Ecto neural progenitor cell (in vitro differentiated cells): ENCODE results near the gene SFMBT1.

Experiments
- DNase-seq: peaks from one replicate; pipeline ENCODE4 v3.0.0-alpha.2; 2018; ENCODE audit warnings: low spot score

SFMBT1 gene

GRCh38 chr3:52986938-52987337 lies 58.9 kb downstream of the SFMBT1 start:
- no peak for DNase-seq

DNA sequence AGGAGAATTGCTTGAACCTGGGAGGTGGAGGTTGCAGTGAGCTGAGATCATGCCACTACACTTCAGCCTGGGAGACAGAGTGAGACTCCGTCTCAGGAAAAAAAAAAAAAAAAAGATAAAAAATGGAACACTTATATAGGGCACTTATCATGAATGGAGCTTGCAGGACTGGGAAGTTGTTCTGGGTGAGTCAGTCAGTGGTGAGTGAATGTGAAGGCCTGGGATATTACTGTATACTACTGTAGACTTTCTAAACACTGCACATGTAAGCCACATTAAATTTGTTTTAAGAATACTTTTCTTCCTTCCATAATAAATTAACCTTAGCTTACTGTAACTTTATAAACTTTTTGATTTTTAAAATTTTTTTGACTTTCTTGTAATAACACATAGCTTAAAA lies 59.8 kb downstream of the SFMBT1 start:
- DNase-seq = no peak

DNA sequence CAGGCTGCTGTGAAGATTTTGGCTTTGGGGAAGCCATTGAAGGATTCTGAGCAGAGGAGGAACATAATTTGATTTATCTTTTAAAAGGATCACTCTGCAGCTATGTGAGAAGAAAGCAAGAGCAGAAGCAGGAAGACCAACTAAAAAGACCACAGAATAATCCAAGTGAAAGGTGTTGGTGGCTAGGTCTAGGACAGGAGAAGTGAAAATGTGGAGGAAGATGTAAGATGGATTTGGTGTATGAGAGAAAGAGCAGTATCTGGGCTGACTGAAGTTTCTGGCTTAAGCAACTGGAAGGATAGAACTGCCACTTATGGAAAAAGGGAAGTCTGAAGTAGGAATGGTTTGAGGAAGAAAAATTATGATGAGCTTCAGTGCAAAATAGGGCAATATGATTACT lies 62.0 kb downstream of the SFMBT1 start:
- DNase-seq = no peak

GRCh38 chr3:52983336-52983807 lies 62.5 kb downstream of the SFMBT1 start:
- no peak for DNase-seq

DNA sequence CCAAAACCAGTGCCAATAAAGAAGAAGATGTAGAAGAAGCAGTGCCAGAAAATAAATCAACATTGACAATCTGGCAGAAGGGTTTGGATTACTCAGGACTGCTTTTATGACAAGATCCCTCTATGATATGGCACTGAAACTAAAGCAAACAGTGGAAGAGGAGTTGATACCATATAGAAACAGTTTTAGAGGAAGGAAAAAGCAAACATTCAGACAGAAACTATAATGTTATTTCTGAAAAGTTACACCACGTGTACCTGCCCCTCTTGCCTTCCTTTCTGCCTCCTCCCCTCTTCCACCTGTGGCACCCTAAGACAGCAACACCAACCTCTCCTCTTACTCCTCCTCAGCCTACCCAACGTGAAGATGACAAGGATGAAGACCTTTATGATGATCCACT lies 63.0 kb downstream of the SFMBT1 start:
- no peak for DNase-seq

- no peak for DNase-seq
Observed at GRCh38 chr3:52979190-52979983, 66.5 kb downstream of the SFMBT1 start.

DNA sequence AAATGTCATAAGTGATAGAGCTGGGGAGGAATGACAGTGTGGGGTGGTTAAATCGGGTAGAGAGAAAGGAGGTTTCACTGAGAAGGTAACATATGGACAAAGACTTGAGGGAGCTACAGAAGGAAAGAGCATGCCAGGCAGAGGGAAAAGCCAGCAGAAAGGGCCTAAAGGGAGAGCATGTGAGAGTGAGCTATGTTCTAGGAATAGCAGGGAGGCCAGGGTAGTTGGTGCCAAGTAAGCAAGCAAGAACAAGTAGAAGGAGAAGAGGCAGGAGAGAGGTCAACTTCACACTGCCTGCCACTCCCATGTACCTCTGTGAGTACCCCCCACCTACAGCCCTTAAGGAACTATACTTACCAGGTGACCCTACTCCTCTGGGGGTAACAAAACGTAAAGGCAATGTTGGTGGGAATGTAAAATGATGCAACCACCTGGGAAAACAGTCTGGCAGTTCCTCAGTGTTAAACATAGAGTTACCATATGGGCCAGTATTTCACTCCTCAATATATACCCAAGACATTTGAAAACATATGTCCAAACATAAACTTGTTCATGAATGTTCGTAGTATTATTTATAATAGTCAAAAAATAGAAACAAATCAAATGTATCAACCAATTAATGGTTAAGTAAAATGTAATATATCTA lies 67.6 kb downstream of the SFMBT1 start:
- DNase-seq = no peak

DNA sequence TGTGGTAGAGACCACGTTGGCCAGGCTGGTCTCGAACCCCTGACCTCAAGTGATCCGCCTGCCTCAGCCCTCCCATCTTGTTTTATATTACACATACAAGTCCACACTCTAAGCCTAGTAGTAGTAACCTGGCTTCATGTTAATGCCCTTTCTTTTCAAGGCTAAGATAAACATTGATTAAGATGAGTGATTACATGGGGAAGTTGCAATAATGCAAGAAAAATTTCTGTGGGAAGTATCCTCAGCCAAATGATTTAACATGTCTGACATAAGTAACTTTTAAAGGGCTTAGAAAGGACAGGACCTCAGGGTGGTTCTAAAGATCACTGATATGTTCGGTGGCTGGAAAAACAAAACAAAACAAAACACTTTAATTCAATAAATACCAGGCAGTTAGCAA lies 72.1 kb downstream of the SFMBT1 start:
- no peak for DNase-seq

- no peak for DNase-seq
Observed at GRCh38 chr3:52971895-52972294, 74.0 kb downstream of the SFMBT1 start.

DNA sequence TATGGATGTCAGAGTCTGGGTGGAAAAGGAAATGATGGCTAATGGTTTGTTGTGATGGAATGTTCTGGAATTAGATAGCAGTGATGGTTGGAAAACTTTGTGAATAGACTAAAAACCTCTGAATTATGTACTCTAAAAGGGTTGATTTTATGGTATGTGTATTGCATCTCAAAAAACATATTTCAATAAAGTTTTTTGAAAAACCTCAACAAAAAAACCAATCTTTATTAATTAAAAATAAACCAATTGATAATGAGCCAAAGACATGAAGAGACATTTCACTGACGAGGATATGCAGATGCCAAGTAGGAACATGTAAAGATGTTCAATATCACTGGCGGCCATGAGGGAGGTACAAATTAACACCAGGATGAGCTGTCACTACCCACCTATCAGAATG lies 78.5 kb downstream of the SFMBT1 start:
- DNase-seq = no peak

- DNase-seq = no peak
Observed at GRCh38 chr3:52962160-52962559, 83.7 kb downstream of the SFMBT1 start.

GRCh38 chr3:52959773-52960172 lies 86.1 kb downstream of the SFMBT1 start:
- DNase-seq = no peak

GRCh38 chr3:52939600-52939999 lies 106.3 kb downstream of the SFMBT1 start:
- no peak for DNase-seq

DNA sequence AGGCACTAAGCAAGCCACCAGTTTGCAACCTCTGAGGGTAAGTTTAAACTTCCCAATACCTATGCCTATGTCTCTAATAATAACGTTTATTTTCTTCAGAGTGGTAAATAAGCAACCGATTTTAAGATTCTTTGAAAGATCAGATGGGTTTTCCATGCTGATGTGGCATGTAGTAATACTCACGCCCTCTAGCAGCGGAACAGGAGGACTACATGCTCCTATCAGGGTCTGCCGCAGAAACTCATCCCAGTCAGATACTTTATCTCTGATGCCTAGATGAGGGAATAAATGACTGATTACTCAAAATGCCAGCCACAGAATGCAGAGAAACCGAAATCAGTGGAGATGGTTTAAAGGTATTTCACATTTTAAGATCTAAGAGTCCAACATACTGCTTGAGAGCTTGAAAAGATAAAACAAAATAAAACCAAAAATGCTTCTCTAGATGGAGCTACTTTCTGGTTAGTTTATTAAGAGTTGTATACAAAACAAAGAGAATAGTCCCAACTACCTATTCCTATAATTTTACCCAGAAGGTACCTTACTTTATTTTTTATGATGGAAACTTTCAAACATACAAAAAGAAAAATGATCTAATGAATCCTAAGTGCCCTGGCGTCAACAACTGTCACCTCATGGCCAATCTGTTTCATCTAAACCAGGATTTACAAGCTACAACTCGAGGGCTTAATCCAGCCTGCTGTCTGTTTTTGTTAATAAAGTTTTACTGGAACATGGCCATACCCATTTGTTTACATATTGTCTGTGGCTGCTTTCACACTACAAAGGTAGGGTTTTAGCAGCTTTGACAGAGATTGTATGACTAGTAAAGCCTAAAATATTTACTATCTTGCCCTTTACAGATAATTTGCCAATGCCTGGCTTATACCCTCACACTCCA lies 111.0 kb downstream of the SFMBT1 start:
- peak; percentile 53 for DNase-seq

DNA sequence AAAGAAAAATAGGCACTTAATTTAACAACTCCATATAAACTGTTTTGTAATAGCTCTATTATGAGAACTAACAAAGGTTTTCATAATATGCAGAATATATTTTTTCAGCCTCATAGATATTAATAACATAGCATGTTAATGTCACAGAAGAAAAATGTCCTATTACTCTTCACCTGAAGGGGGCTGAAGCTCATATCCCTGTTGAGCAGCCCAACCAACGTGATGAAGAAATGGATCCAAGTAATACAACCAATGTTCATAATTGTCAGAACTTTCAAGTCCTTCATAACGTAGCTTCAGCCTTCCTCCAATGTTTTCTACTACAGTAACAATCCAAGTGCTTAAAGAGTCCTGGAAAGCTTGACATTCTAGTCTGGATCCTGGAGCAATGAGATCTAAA lies 114.0 kb downstream of the SFMBT1 start:
- DNase-seq = no peak

GRCh38 chr3:52931328-52931727 lies 114.5 kb downstream of the SFMBT1 start:
- DNase-seq = no peak

- no peak for DNase-seq
Observed at GRCh38 chr3:52930748-52931147, 115.1 kb downstream of the SFMBT1 start.

- no peak for DNase-seq
Observed at GRCh38 chr3:52926554-52926953, 119.3 kb downstream of the SFMBT1 start.

GRCh38 chr3:52925405-52926313 lies 120.2 kb downstream of the SFMBT1 start:
- no peak for DNase-seq

GRCh38 chr3:52923963-52924362 lies 121.9 kb downstream of the SFMBT1 start:
- no peak for DNase-seq

DNA sequence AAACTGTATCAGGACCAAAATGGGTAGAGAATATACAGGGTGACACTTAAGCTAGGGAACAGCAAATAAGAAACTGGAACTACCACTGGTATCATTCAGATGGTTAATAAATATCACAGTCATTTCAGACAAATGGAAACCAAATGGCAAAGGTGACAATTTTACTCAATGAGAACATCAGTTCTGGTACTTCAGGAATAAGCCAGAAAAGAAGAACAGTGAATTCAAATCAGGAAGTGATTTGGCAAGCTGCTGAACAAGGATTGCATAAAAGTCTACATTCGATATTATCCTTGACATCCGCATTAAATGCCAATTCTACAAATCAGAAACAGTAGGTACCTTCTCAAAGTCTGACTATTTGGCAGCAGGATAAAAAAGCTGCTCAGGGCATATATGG lies 125.0 kb downstream of the SFMBT1 start:
- DNase-seq = no peak

- DNase-seq = no peak
Observed at GRCh38 chr3:52917044-52917443, 128.8 kb downstream of the SFMBT1 start.
